Heart left ventricle (tissue), 16 donors: Measurements from ENCODE around the gene RPS15. TPM values are rescaled to one million over a fixed set of nuclear protein-coding genes. Genes with fewer than 3 reads are reported as not detected.

Experiments
- ATAC-seq, 4 donors: fragments of 200-7000 bp; cut with Tn5 transposase; one replicate each; pipeline ENCODE4 v1.9.1; 2020 to 2022; ENCODE audit warnings: moderate library complexity in 4 of 4, mild to moderate bottlenecking in 3 of 4, moderate number of reproducible peaks in 1 of 4
- DNase-seq, 5 donors: peaks; one replicate each; pipeline ENCODE4 v3.0.0-alpha.2; 2020
- H3K27ac ChIP-seq, 12 donors: fragments of 200-600 bp; sonication (generic) in 4 of 12; one replicate each; pipeline versions ENCODE4 v1.5.0 to v1.8.0; 2016 to 2022; ENCODE audit warnings: mild to moderate bottlenecking in 2 of 12
- H3K27me3 ChIP-seq, 9 donors: fragments of 200-600 bp; sonication (generic) in 2 of 9; one replicate each; pipeline versions ENCODE4 v1.5.1 to v1.8.0; 2016 to 2022; ENCODE audit warnings: mild to moderate bottlenecking in 3 of 9
- H3K36me3 ChIP-seq, 9 donors: fragments of 200-600 bp; sonication (generic) in 2 of 9; one replicate each; pipeline versions ENCODE4 v1.5.0 to v1.8.0; 2018 to 2022; ENCODE audit warnings: mild to moderate bottlenecking in 2 of 9
- H3K4me1 ChIP-seq, 12 donors: fragments of 200-600 bp; sonication (generic) in 4 of 12; one replicate each; pipeline versions ENCODE4 v1.5.0 to v1.8.0; 2016 to 2022; ENCODE audit warnings: mild to moderate bottlenecking in 3 of 12
- H3K4me3 ChIP-seq, 12 donors: fragments of 200-600 bp; sonication (generic) in 4 of 12; one replicate each; pipeline versions ENCODE4 v1.5.0 to v1.8.0; 2017 to 2022; ENCODE audit warnings: mild to moderate bottlenecking in 9 of 12, moderate library complexity in 4 of 12
- H3K9me3 ChIP-seq, 12 donors: fragments of 200-600 bp; sonication (generic) in 4 of 12; one replicate each; pipeline versions ENCODE4 v1.5.0 to v1.8.0; 2016 to 2022; ENCODE audit warnings: mild to moderate bottlenecking in 1 of 12
- CTCF ChIP-seq, 12 donors: fragments of 200-600 bp; sonication (generic) in 4 of 12; IDR thresholded peaks; one replicate each; pipeline versions ENCODE4 v1.5.0 to v1.8.0; 2018 to 2022; ENCODE audit warnings: antibody characterized with exemption in 12 of 12, mild to moderate bottlenecking in 5 of 12
- POLR2A ChIP-seq, 2 donors: fragments of 450-650 bp; IDR thresholded peaks; one replicate each; pipeline ENCODE4 v1.6.1; 2017; ENCODE audit warnings: antibody characterized with exemption in 2 of 2, mild to moderate bottlenecking in 2 of 2, moderate library complexity in 2 of 2
- WGBS, 4 donors: extraction: QIAGEN DNeasy Blood & Tissue Kit in 2 of 4; methylation state at CpG; one replicate each; pipeline versions ENCODE4 v1.1.5 to v1.1.7; 2013 to 2018; 5-methylcytosine and 5-hydroxymethylcytosine counted together
- intact Hi-C, 10 donors: fragments of 100-400 bp; cut with DNase I; formaldehyde crosslinking; loops; one replicate each; pipeline versions ENCODE4 v1.11.1 to v1.14.2; 2022
- long read RNA-seq, 3 donors: library from polyadenylated mRNA; unstranded; transcript quantifications; one replicate each; pipeline ENCODE4 v2.0.0, GENCODE V29; 2020 to 2021
- polyA plus RNA-seq, 2 donors: library from polyadenylated mRNA; stranded (reverse); fragments of 200-250 nt; gene quantifications; one replicate each; pipeline ENCODE4 v1.2.3, GENCODE V29; 2013
- total RNA-seq, 9 donors: library from RNA; depleted of rRNA in 2 of 9; stranded (reverse); fragments of >200 nt in 2 of 9; fragmentation: NEBNext Ultra II Directional in 3 of 9; extraction: Animal tissue kit (Norgen Biotek cat#: 25700) in 3 of 9; gene quantifications; one replicate each; pipeline versions ENCODE4 v1.1.0 to v1.2.4, GENCODE V29; 2016 to 2023
- donor health status: ischemic (EF 13 %, LVEDD 7.1; RV severe dilation, severe dysfunction).
- donor health status: healthy with polysubstance abuse.
- donor health status: DM: no; HTN: yes; CAD: no.
- donor health status: DM: no; HTN: no; CAD: no.
- donor health status: ischemic (EF 25% LVEDD 6.9; RV normal size, moderate dysfunction).
- donor health status: ischemic (EF 25% LVEDD 5.7; RV mildly dilated, moderate dysfunction).
- donor health status: healthy.
- donor health status: DM: yes; HTN: yes; CAD: no.
- donor health status: ischemic (EF 35%, LVEDD 5.7; RV mildly dilated, moderate dysfunction).
- donor health status: nonischemic (EF 11% LVEDD 7.7; RV severe dilation, severe dysfunction).
- donor health status: DM: yes; HTN: yes; CAD: no.
- donor health status: PGD.
- donor health status: ischemic (EF 29% LVEDD 5.4; RV normal size, mild dysfunction).
- donor health status: nonischemic (EF 23%, LVEDD 6.1; RV moderate dilation, normal function).

The RPS15 gene
- total RNA-seq, result 1,000 to 10,000 TPM in 2 of 9 donors, 100 to 1,000 TPM in 7; 468 to 2,348 (median 669) TPM
- 1,000 to 10,000 TPM; 2,165 to 2,683 TPM for polyA plus RNA-seq
- long read RNA-seq, donor 1, transcript RPS15-209 (4 exons, 510 nt), result major isoform, 237 of 271 reads
- long read RNA-seq, donor 1, transcript RPS15-210 (3 exons, 873 nt), result minor isoform, 15 of 271 reads
- long read RNA-seq, donor 1, partial matches to known transcripts, result 13 of 271 reads
- long read RNA-seq, donor 1, other reads (novel, unspliced or antisense), result 1 of 271 reads
- long read RNA-seq, donor 2, transcript RPS15-210 (3 exons, 873 nt), result minor isoform, 12 of 197 reads
- long read RNA-seq, donor 2, transcript RPS15-209 (4 exons, 510 nt), result major isoform, 172 of 197 reads
- long read RNA-seq, donor 2, partial matches to known transcripts, result 9 of 197 reads
- long read RNA-seq, donor 2, other reads (novel, unspliced or antisense), result 1 of 197 reads
- long read RNA-seq, donor 3, transcript RPS15-209 (4 exons, 510 nt), result major isoform, 254 of 284 reads
- long read RNA-seq, donor 3, transcript RPS15-210 (3 exons, 873 nt), result minor isoform, 14 of 284 reads
- long read RNA-seq, donor 3, partial matches to known transcripts, result 13 of 284 reads
- long read RNA-seq, donor 3, other reads (novel, unspliced or antisense), result 1 of 284 reads

- DNase-seq (peak; percentile 95 to 99 (median 96)), ATAC-seq (peak; percentile 86 to 95 (median 91))
- Histone ChIP-seq H3K36me3 (peaks cover 8 to 64% (median 57%) of the 10 kb centered on the region in 9 donors), H3K27ac (peak within 1 kb of the TSS; percentile 78 to 94 (median 90)), H3K27me3 (no peaks in the 10 kb centered on the region), H3K4me3 (peak within 1 kb of the TSS; percentile 57 to 100 (median 92)), H3K9me3 (no peaks in the 10 kb centered on the region), H3K4me1 (peaks cover 2 to 30% (median 20%) of the 10 kb centered on the region in 12 donors)
- intact Hi-C loops, result loop anchor here in 1 of 10 donors (5.0 kb wide), 1 partner anchor 161 kb away; the partner anchor contains the start of gene FAM174C
- TF ChIP-seq POLR2A (IDR thresholded peaks at IDR 0.05) (peak in 1 of 2 donors; percentile 95), CTCF (IDR thresholded peaks at IDR 0.05) (peak; percentile 89 to 99 (median 94))
- WGBS, 4 donors, result 1 to 2% (median 1%) methylated on average over 42 to 100 of the region's 100 CpGs
These were observed at the start of gene RPS15 for GRCh38 chr19:1438035-1438932. RPS15 (plus strand) TSS chr19:1438396; CDS start chr19:1438426, 30 bp downstream.

GRCh38 chr19:1388637-1389026, 49.6 kb upstream of the RPS15 start:
- Histone ChIP-seq H3K27me3 (no peaks in the 10 kb centered on the region), H3K4me1 (peaks cover 2 to 51% (median 35%) of the 10 kb centered on the region in 12 donors), H3K9me3 (no peaks in the 10 kb centered on the region), H3K27ac (peak overlapping the region in 6 of 12 donors; percentile 15 to 96 (median 51)), H3K36me3 (peaks cover 5 to 67% (median 53%) of the 10 kb centered on the region in 9 donors), H3K4me3 (no peak overlapping the region)
- 63 to 82% (median 73%) methylated on average over 3 to 17 of the region's 17 CpGs for WGBS, 4 donors
- no peak for DNase-seq
- ATAC-seq, result no peak
- intact Hi-C loops, result loop anchor here in 1 of 10 donors (10.0 kb wide), 1 partner anchor 114 kb away; the partner anchor contains the start of gene FAM174C
- TF ChIP-seq CTCF (IDR thresholded peaks at IDR 0.05), result no peak
- no peak for TF ChIP-seq POLR2A (IDR thresholded peaks at IDR 0.05)

- Histone ChIP-seq H3K36me3 (peaks cover 4 to 73% (median 59%) of the 10 kb centered on the region in 9 donors), H3K9me3 (no peaks in the 10 kb centered on the region), H3K4me1 (peaks cover 2 to 49% (median 33%) of the 10 kb centered on the region in 12 donors), H3K27me3 (no peaks in the 10 kb centered on the region), H3K27ac (no peak overlapping the region), H3K4me3 (no peak overlapping the region)
- no peak for DNase-seq
- intact Hi-C loops, result loop anchor here in 1 of 10 donors (10.0 kb wide), 1 partner anchor 114 kb away; the partner anchor contains the start of gene FAM174C
- TF ChIP-seq CTCF (IDR thresholded peaks at IDR 0.05) (no peak), POLR2A (IDR thresholded peaks at IDR 0.05) (no peak)
- ATAC-seq, result no peak
- 92 to 94% (median 93%) methylated on average over 39 of the region's 39 CpGs for WGBS, 4 donors
These were observed 48.9 kb upstream of the RPS15 start for GRCh38 chr19:1389033-1389940.
